Bronchial epithelial cell (primary cell): Measurements from ENCODE around the gene DCAF4. TPM values are rescaled to one million over a fixed set of nuclear protein-coding genes. Genes with fewer than 3 reads are reported as not detected.

Source experiments
- DNase-seq: peaks from one replicate; pipeline ENCODE4 v3.0.0-alpha.2; 2010; ENCODE audit warnings: low read depth
- FAIRE-seq: peaks from 2 replicates; lab custom pipeline; 2011; peaks lifted over from hg19 to GRCh38; lab: Jason Lieb, UNC
- H3K27me3 ChIP-seq: 2 replicates; pipeline ENCODE4 v1.5.1; 2011; ENCODE audit warnings: low read length; ENCODE audit not compliant: control insufficient read depth, insufficient read depth
- H3K36me3 ChIP-seq: 2 replicates; pipeline ENCODE4 v1.5.1; 2011; ENCODE audit warnings: low read length; ENCODE audit not compliant: control insufficient read depth, insufficient read depth
- H3K4me3 ChIP-seq: 2 replicates; pipeline ENCODE4 v1.5.1; 2011; ENCODE audit warnings: mild to moderate bottlenecking, low read depth, low read length, control low read depth
- total RNA-seq: library from RNA; depleted of rRNA; stranded (reverse); fragments of >200 nt; gene quantifications from 2 replicates; pipeline ENCODE4 v1.2.1, GENCODE V29; 2014
- TF ChIP-seq, protein P1 (sequence below): IDR thresholded peaks from 2 replicates; pipeline ENCODE4 v1.5.1; 2011; ENCODE audit warnings: mild to moderate bottlenecking, moderate library complexity, low read length, control low read depth, inconsistent platforms; ENCODE audit not compliant: insufficient read depth, severe bottlenecking

DCAF4 gene
- total RNA-seq, 1 donor from 2014 or later = 14.0 TPM

GRCh38 chr14:73008501-73008900 is 82.2 kb downstream of the DCAF4 start:
- Histone ChIP-seq H3K4me3 (no peak overlapping the region), H3K27me3 (no peaks in the 10 kb centered on the region), H3K36me3 (peaks cover 3% of the 10 kb centered on the region)
- TF ChIP-seq, protein P1, sequence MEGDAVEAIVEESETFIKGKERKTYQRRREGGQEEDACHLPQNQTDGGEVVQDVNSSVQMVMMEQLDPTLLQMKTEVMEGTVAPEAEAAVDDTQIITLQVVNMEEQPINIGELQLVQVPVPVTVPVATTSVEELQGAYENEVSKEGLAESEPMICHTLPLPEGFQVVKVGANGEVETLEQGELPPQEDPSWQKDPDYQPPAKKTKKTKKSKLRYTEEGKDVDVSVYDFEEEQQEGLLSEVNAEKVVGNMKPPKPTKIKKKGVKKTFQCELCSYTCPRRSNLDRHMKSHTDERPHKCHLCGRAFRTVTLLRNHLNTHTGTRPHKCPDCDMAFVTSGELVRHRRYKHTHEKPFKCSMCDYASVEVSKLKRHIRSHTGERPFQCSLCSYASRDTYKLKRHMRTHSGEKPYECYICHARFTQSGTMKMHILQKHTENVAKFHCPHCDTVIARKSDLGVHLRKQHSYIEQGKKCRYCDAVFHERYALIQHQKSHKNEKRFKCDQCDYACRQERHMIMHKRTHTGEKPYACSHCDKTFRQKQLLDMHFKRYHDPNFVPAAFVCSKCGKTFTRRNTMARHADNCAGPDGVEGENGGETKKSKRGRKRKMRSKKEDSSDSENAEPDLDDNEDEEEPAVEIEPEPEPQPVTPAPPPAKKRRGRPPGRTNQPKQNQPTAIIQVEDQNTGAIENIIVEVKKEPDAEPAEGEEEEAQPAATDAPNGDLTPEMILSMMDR = no peak
- FAIRE-seq = no peak
- DNase-seq = no peak

Other genes with a start within 250 kb of the DCAF4 start
- 0.13 TPM in 1 of 2 replicates, not detected in the other for gene DPF3, start 32.4 kb upstream of the DCAF4 start, total RNA-seq
- 11.3 and 13.6 TPM in 2 replicates for gene ZFYVE1, start 100.6 kb downstream of the DCAF4 start, total RNA-seq
- 20.5 and 31.2 TPM in 2 replicates for gene RBM25, start 132.1 kb downstream of the DCAF4 start, total RNA-seq
- gene PSEN1, start 210.0 kb downstream of the DCAF4 start, total RNA-seq = 78.5 and 86.1 TPM in 2 replicates